HUES48 (cell line): ENCODE data around the gene EPAS1.
"Not testable (repeated sequence)": the region's sequence is repeated elsewhere in the genome, so short reads cannot be mapped to it uniquely, and the experiment has no call there.

Experiments used
- H3K27ac ChIP-seq: one replicate; pipeline ENCODE4 v1.7.0; 2013; ENCODE audit warnings: low read depth, low read length, inconsistent platforms
- H3K27me3 ChIP-seq: 2 replicates; pipeline ENCODE4 v1.6.1; 2013; ENCODE audit warnings: mild to moderate bottlenecking, low read length; ENCODE audit not compliant: control insufficient read depth, insufficient read depth
- H3K36me3 ChIP-seq: 2 replicates; pipeline ENCODE4 v1.6.1; 2013; ENCODE audit warnings: low read length; ENCODE audit not compliant: control insufficient read depth, insufficient read depth
- H3K4me1 ChIP-seq: 2 replicates; pipeline ENCODE4 v1.6.1; 2013; ENCODE audit warnings: mild to moderate bottlenecking, low read length; ENCODE audit not compliant: control insufficient read depth, insufficient read depth
- H3K4me3 ChIP-seq: 2 replicates; pipeline ENCODE4 v1.5.1; 2013; ENCODE audit warnings: mild to moderate bottlenecking, low read depth, low read length
- H3K9ac ChIP-seq: 2 replicates; pipeline ENCODE4 v1.6.1; 2013; ENCODE audit warnings: mild to moderate bottlenecking, low read depth, low read length, moderate library complexity
- H3K9me3 ChIP-seq: 2 replicates; pipeline ENCODE4 v1.6.1; 2013; ENCODE audit warnings: low read length; ENCODE audit not compliant: control insufficient read depth, insufficient read depth

Gene EPAS1

DNA sequence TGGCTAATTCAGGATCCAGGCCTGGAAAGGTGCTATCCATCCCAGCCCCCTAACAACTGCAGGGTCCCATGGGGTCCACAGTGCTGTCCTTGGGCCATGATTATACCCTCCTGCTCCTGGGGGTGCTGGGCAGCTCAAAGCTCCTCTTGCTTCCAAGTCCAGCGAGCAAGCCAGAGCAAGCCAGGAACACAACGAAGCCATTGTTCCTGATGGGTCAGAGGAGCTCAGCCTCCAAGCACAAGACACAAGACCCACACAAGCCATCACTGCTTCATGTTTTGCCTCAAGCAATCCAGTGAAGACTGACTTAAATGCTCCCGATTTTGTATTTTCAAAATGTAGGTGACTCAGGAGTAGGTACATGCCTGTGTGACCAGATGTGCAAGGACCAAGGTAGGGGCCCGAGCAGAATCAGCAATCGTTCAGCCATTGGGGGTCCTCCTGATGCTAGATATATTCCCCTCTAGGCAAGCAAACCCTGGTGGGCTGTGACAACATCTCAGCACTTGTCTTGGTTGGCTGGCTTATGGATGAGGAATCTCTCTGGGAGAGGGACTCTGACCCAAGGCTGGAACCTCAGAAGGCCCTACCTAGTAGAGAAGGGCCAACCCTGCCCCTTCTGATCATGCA lies 90.8 kb downstream of the EPAS1 start:
- Histone ChIP-seq H3K9me3 (no peaks in the 10 kb centered on the region), H3K36me3 (no peaks in the 10 kb centered on the region), H3K4me3 (no peak overlapping the region), H3K27ac (no peak overlapping the region), H3K4me1 (no peaks in the 10 kb centered on the region), H3K27me3 (no peaks in the 10 kb centered on the region), H3K9ac (no peak overlapping the region)

DNA sequence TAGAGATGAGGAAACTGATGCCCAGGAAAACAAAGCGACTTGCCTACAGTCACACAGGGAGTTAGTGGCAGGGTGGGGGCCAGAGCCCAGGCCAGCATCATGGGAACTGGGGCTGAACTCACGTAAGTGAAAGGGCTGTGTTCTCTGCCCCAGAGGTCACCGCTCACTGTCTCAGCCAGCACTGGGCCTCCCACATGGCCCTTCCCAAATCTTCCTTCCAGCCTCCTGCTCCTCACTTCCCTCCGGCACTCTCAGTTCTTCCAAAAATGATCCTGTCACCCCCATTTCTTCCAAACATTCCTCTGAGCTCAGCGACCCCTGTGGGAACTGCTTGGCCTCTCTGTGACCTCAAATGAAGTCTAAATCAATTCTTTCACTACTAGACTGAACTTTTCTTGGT lies 91.7 kb downstream of the EPAS1 start:
- H3K36me3 ChIP-seq, result no peaks in the 10 kb centered on the region
- no peaks in the 10 kb centered on the region for H3K4me1 ChIP-seq
- no peak overlapping the region for H3K9ac ChIP-seq
- no peaks in the 10 kb centered on the region for H3K27me3 ChIP-seq
- no peak overlapping the region for H3K4me3 ChIP-seq
- H3K9me3 ChIP-seq, result no peaks in the 10 kb centered on the region
- H3K27ac ChIP-seq, result no peak overlapping the region

DNA sequence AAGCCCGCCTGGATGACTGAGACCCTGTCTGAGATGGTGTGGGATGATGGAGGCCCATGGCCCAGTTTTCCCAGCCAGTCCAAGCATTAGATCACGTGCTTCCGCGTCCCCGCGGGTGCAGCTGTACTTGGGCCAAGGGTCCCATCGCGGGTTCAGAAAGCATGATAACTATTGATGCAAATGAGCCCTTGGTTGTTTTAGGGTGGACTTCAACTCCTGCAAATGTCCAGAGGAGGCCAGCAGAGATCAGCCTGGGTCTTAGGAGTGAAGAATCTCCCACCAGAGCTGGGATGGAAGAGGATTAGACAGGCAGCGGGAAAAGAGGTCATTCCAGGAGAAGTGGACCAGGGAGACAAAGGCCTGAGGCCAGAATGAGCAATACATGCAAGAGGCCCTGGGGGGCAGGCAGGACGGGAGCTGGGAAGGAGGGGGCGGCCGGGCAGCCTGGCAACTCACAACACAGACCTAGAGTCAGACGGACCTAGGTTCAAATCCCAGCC lies 92.3 kb downstream of the EPAS1 start:
- Histone ChIP-seq H3K9ac (no peak overlapping the region), H3K27me3 (no peaks in the 10 kb centered on the region), H3K4me3 (no peak overlapping the region), H3K9me3 (no peaks in the 10 kb centered on the region), H3K4me1 (no peaks in the 10 kb centered on the region), H3K27ac (no peak overlapping the region), H3K36me3 (no peaks in the 10 kb centered on the region)

DNA sequence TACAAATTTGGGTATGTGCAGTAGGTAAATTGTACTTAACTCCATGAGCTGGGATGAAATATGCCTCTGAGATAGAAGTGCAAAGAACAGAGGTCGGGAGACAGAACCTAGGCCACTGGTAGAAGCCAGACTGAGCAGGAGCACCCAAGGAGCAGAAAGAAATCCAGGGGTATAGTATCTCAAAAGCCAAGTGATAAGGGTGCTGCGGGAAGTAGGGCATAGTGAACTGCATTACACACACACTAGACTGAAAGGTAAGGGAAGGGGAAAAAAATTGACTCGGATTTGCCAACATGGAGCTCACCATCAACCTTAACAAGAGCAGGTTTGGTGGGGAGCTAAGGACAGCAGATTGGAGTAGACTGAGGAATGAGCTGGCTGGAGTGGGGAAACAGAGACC lies 92.8 kb downstream of the EPAS1 start:
- H3K36me3 ChIP-seq, result no peaks in the 10 kb centered on the region
- H3K4me1 ChIP-seq, result no peaks in the 10 kb centered on the region
- H3K4me3 ChIP-seq, result no peak overlapping the region
- no peak overlapping the region for H3K27ac ChIP-seq
- H3K27me3 ChIP-seq, result no peaks in the 10 kb centered on the region
- H3K9me3 ChIP-seq, result no peaks in the 10 kb centered on the region
- H3K9ac ChIP-seq, result no peak overlapping the region

DNA sequence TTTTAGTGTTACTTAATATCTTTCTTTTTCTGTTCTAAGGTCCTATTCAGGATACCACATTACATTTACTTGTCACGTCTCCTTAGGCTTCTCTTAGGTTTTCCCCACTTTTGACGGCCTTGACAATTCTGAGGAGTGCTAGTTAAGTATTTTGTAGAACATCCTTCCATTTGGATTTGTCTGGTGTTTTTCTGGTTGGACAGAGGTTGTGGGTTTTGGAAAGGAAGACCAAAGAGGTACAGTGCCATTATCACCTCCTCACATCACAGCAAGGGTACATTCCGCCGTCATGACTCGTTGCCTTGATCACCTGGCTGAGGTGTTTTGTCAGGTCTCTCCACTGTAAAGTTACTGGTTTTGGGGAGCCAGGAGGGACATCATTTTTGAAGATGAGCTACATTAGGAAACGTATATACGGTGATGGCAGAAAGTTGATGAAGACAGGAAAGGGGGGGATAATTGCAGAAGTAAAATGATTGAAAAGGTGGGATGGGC lies 93.7 kb downstream of the EPAS1 start:
- no peaks in the 10 kb centered on the region for H3K27me3 ChIP-seq

DNA sequence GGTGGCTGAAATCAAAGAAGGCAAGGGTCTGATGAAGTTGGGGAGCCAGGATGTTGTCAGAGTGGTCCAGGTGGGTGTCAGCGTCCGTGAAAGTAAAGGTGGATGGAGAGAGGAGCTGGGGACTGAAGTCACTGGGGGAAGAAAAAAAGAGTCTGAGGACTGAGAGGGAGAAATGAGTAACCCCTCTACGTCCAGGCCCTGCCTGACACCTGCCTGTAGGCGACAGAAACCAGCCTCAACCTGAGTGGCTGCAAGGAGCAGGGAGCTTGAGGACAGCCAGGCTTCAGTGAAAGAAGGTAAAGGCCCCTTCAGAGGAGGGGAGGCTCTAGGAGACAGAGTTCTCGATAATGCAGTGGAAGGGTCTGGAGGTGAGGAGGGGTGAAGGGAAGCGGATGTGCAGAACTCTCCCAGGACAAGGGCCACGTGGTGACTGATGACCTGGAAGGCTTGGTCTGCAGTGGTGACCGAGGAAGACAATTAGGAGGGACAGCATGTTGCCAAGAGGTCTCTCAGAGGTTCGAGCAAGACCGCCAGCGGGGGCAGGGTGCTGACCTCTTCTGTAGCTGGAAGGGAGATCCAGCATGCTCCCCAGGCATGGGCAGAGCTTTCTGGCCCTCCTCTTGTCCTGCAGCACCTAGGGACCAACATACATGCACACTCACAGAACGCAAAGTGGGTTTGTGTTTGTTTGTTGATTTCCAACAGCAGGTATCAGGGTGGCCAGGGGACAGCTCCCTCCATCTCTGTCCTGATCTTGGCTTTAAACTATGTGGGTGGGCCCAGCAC lies 95.5 kb downstream of the EPAS1 start:
- Histone ChIP-seq H3K9ac (no peak overlapping the region), H3K27me3 (no peaks in the 10 kb centered on the region), H3K4me3 (no peak overlapping the region), H3K27ac (no peak overlapping the region), H3K36me3 (no peaks in the 10 kb centered on the region), H3K4me1 (no peaks in the 10 kb centered on the region), H3K9me3 (no peaks in the 10 kb centered on the region)

More for the DNA sequence above, 93.7 kb downstream of the EPAS1 start:
- H3K4me3 ChIP-seq, result no peak overlapping the region
- no peak overlapping the region for H3K9ac ChIP-seq
- H3K27ac ChIP-seq, result no peak overlapping the region
- no peaks in the 10 kb centered on the region for H3K9me3 ChIP-seq
- no peaks in the 10 kb centered on the region for H3K4me1 ChIP-seq
- no peaks in the 10 kb centered on the region for H3K36me3 ChIP-seq

DNA sequence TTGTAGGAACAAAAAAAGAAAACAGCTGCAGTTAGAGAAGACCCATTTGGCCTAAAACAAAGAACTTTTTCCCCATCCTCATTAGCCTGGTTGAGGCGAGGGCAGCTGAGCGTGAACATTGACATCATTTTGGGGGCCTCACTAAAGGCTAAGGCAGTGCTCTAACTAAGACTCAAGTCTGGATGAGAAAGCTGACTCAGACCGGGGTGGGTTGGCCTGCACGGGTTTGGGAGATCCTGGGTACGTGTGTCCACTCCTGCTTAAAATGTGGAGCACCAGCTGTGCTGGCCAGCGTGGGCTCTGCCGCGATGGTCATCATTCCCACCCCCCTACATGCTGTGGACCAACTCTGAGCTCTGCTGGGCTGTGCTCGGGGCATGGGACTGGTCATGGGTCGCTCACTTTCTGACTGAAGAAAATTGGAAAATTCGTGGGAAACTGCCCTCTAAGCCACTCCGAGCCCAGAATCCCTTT lies 96.2 kb downstream of the EPAS1 start:
- Histone ChIP-seq H3K27me3 (no peaks in the 10 kb centered on the region), H3K36me3 (no peaks in the 10 kb centered on the region), H3K9ac (no peak overlapping the region), H3K4me3 (no peak overlapping the region), H3K27ac (no peak overlapping the region), H3K9me3 (no peaks in the 10 kb centered on the region), H3K4me1 (no peaks in the 10 kb centered on the region)

DNA sequence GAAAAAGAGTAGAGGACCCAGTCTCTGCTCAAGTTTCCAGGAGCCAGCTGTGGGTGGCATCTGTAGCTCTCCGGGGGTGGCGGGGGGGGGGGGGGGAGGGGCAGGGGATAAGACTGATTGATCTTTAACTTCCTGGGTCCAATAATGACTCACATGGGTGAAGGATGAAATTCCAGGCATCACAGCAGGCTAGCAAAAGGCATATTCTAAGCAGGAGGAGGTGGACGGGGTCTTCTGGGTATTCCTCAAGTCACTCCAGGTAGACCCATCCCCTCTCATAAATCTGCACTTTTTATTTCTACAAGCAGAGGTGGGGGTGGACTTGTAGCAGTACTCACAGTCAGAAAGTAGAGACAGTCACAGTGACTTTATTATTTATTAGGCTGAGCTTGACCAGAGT lies 96.7 kb downstream of the EPAS1 start:
- Histone ChIP-seq H3K27me3 (no peaks in the 10 kb centered on the region), H3K27ac (no peak overlapping the region), H3K4me1 (no peaks in the 10 kb centered on the region)

DNA sequence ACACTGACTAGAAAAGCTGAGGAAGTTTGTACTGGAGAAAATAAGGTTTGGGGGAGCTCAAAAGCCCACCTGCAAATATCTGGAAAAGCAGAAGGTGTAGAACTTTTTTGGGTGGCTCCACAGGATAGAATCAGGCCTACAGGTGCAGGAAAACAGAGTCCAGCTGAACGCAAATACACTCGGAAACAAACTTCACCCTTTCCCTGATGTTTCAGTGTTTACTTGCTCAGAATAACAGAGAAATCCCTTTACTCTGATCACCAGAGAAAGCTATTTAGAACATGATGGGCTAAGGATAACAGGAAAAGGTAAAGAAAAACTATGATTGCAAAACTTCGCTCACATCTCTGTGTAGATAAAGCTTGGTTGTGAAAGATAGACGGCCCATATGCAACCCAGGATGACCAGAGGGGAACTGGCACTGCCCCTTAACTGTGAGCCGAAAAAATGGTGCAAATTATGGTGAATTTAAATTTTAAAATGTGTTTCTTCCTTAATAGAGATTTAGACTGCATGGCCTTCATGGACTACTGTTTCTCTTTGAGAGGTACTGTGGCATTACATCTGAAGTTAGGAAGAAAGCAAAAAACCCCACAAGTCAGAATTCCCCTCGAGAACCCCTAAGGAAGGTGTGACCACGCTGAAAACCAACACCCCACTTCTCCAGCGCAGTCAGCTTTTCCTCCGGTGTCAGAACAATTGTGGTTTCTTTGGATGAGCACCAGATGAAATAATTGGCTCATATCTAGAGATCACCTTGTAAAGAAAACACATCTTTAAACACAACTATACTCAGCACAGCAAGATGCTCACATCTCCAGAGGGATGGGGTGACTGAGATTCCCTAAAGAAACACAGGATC lies 97.7 kb downstream of the EPAS1 start:
- H3K4me1 ChIP-seq, result no peaks in the 10 kb centered on the region
- no peak overlapping the region for H3K4me3 ChIP-seq
- no peaks in the 10 kb centered on the region for H3K27me3 ChIP-seq
- H3K9me3 ChIP-seq, result no peaks in the 10 kb centered on the region
- H3K27ac ChIP-seq, result no peak overlapping the region
- no peak overlapping the region for H3K9ac ChIP-seq
- H3K36me3 ChIP-seq, result no peaks in the 10 kb centered on the region

More for the DNA sequence above, 96.7 kb downstream of the EPAS1 start:
- no peaks in the 10 kb centered on the region for H3K9me3 ChIP-seq
- H3K4me3 ChIP-seq, result no peak overlapping the region
- H3K9ac ChIP-seq, result no peak overlapping the region
- no peaks in the 10 kb centered on the region for H3K36me3 ChIP-seq

DNA sequence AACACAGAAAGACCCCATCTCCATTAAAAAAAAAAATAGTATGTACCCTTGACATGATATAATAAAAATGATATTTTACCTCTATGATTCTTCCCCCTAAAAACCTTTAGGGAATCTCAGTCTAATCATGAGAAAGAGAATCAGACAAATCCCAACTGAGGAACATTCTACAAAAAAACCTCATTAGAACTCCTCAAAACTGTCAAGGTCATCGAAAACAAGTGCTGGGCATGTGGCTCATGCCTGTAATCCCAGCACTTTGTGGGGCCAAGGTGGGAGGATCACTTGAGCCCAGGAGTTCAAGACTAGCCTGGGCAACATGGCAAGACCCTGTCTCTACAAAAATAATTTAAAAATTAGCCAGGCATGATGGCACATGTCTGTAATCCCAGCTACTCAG lies 98.5 kb downstream of the EPAS1 start:
- not testable (repeated sequence) for H3K36me3 ChIP-seq, H3K9me3 ChIP-seq, H3K27ac ChIP-seq, H3K4me1 ChIP-seq, H3K4me3 ChIP-seq, H3K9ac ChIP-seq, H3K27me3 ChIP-seq
